Activated naive CD8-positive, alpha-beta T cell treated with anti-CD3 and anti-CD28 coated beads, Interleukin-2, amount 50 U/mL, for 16 hours (primary cell): Measurements from ENCODE around the gene CLTC.
"Not testable (repeated sequence)": the region's sequence is repeated elsewhere in the genome, so short reads cannot be mapped to it uniquely, and the experiment has no call there.

ENCODE experiments used
- DNase-seq: peaks from one replicate; pipeline ENCODE4 v3.0.0-alpha.2; 2020; ENCODE audit warnings: low read depth, low spot score

CLTC gene

GRCh38 chr17:59633658-59634359, 14.1 kb downstream of the CLTC start:
- DNase-seq, result no peak

GRCh38 chr17:59634632-59635541, 15.2 kb downstream of the CLTC start:
- no peak for DNase-seq

- no peak for DNase-seq
These were observed 18.1 kb downstream of the CLTC start for GRCh38 chr17:59637611-59638310.

- no peak for DNase-seq
These were observed 18.9 kb downstream of the CLTC start for GRCh38 chr17:59638553-59638952.

GRCh38 chr17:59641799-59642484, 22.2 kb downstream of the CLTC start:
- DNase-seq, result no peak

GRCh38 chr17:59642565-59642964, 22.9 kb downstream of the CLTC start:
- no peak for DNase-seq

GRCh38 chr17:59643159-59644140, 23.8 kb downstream of the CLTC start:
- no peak for DNase-seq

GRCh38 chr17:59647288-59647687, 27.6 kb downstream of the CLTC start:
- DNase-seq, result no peak

GRCh38 chr17:59649886-59650285, 30.2 kb downstream of the CLTC start:
- no peak for DNase-seq

GRCh38 chr17:59650642-59651041, 30.9 kb downstream of the CLTC start:
- DNase-seq, result no peak

GRCh38 chr17:59651346-59651745, 31.7 kb downstream of the CLTC start:
- no peak for DNase-seq

GRCh38 chr17:59652119-59652518, 32.4 kb downstream of the CLTC start:
- no peak for DNase-seq

- not testable (repeated sequence) for DNase-seq
These were observed 36.9 kb downstream of the CLTC start for GRCh38 chr17:59656624-59657023.

GRCh38 chr17:59666235-59666634, 46.5 kb downstream of the CLTC start:
- DNase-seq, result no peak

- no peak for DNase-seq
These were observed 49.1 kb downstream of the CLTC start for GRCh38 chr17:59668816-59669215.

- DNase-seq, result no peak
These were observed 49.7 kb downstream of the CLTC start for GRCh38 chr17:59669411-59669810.

GRCh38 chr17:59669944-59670343, 50.2 kb downstream of the CLTC start:
- DNase-seq, result no peak

- DNase-seq, result no peak
These were observed 51.7 kb downstream of the CLTC start for GRCh38 chr17:59671386-59671785.

GRCh38 chr17:59675231-59675630, 55.5 kb downstream of the CLTC start:
- DNase-seq, result no peak

GRCh38 chr17:59676716-59677115, 57.0 kb downstream of the CLTC start:
- no peak for DNase-seq
